GM13977 (cell line): ENCODE results near the gene DCC.

ENCODE experiments used
- DNase-seq: peaks from one replicate; pipeline ENCODE4 v3.0.0; 2012; ENCODE audit warnings: low spot score
- CTCF ChIP-seq: IDR thresholded peaks from 2 replicates; pipeline ENCODE4 v1.5.1; 2012; ENCODE audit warnings: mild to moderate bottlenecking, control low read depth; ENCODE audit not compliant: insufficient read depth; ENCODE audit errors: extremely low read depth, missing control alignments
- in situ Hi-C: fragments of 300-500 bp; cut with MboI; formaldehyde crosslinking; loops from one replicate; pipeline ENCODE4 v1.12.0; 2022; ENCODE audit warnings: low sequenced_read_pairs, low pct_unique_long_range_greater_than_20kb, mixed read lengths, inconsistent platforms; ENCODE audit not compliant: unreplicated experiment

The DCC gene

GRCh38 chr18:53478155-53478554 lies 1138.2 kb downstream of the DCC start:
- DNase-seq, result no peak
- no peak for TF ChIP-seq CTCF
- in situ Hi-C loops, result no loop called here

GRCh38 chr18:53486296-53486695 lies 1146.3 kb downstream of the DCC start:
- TF ChIP-seq CTCF, result no peak
- DNase-seq, result no peak
- in situ Hi-C loops, result no loop called here

GRCh38 chr18:53489266-53489665 lies 1149.3 kb downstream of the DCC start:
- no peak for DNase-seq
- in situ Hi-C loops, result no loop called here
- TF ChIP-seq CTCF, result no peak

- in situ Hi-C loops, result no loop called here
- DNase-seq, result no peak
- TF ChIP-seq CTCF, result no peak
Observed at GRCh38 chr18:53490019-53490418, 1150.0 kb downstream of the DCC start.

GRCh38 chr18:53496028-53496427 lies 1156.0 kb downstream of the DCC start:
- in situ Hi-C loops, result no loop called here
- DNase-seq, result no peak
- no peak for TF ChIP-seq CTCF

GRCh38 chr18:53503914-53504441 lies 1164.0 kb downstream of the DCC start:
- in situ Hi-C loops, result no loop called here
- no peak for TF ChIP-seq CTCF
- DNase-seq, result no peak

- no peak for DNase-seq
- TF ChIP-seq CTCF, result no peak
- in situ Hi-C loops, result no loop called here
Observed at GRCh38 chr18:53508529-53508928, 1168.5 kb downstream of the DCC start.
